ENCODE results near the gene SAP130.

Gene SAP130

GRCh38 chr2:128026448-128027277, 1.2 kb downstream of the SAP130 start:
- no peak for DNase-seq (ENCODE audit: low spot score)

DNA sequence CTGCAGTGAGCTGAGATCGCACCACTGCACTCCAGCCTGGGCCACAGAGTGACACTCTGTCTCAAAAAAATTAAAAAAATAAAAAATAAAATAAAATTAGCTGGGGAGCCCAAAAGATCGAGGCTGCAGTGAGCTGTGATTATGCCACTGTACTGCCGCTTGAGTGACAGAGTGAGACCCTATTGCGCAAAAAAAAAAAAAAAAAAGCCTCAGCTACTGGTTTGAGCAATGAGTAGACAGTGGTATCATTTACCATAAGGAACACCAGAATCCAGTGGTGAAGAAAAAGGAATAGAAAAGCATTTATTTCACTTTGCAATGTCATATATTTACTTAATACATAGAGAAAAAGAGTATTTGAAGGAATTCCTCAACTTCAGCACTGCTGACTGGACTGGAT, 3.0 kb downstream of the SAP130 start:
- no peak for DNase-seq (ENCODE audit: low spot score)

DNA sequence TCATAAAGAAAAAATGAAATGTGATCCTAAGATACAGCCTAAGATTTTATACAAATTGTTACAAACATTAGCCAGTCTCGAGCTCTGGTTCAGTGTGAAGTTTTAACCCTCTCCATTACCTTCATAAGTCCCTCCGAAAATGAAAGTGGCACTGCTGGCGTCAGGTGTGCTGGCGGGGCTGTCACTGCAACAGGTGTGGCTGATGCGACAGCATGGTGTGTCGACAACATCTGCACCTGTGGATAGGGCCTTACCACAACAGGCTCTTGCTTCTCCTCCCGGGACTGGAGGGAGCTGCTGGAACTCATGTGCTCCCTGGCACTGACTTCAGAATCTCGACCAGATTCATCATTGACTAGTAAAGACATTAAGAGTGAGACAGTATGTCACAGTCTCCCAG, 10.3 kb downstream of the SAP130 start:
- no peak for DNase-seq (ENCODE audit: low spot score)

- no peak for DNase-seq (ENCODE audit: low spot score)
These were observed 11.2 kb downstream of the SAP130 start for GRCh38 chr2:128016620-128017019.

GRCh38 chr2:128012698-128013097, 15.2 kb downstream of the SAP130 start:
- no peak for DNase-seq (ENCODE audit: low spot score)

- DNase-seq (ENCODE audit: low spot score) = no peak
These were observed 19.7 kb downstream of the SAP130 start for GRCh38 chr2:128008074-128008672.

GRCh38 chr2:128004509-128004908, 23.4 kb downstream of the SAP130 start:
- DNase-seq (ENCODE audit: low spot score) = no peak

GRCh38 chr2:128003463-128003862, 24.4 kb downstream of the SAP130 start:
- DNase-seq (ENCODE audit: low spot score) = no peak

GRCh38 chr2:127996160-127996559, 31.7 kb downstream of the SAP130 start:
- DNase-seq (ENCODE audit: low spot score) = no peak

GRCh38 chr2:127995725-127996124, 32.1 kb downstream of the SAP130 start:
- no peak for DNase-seq (ENCODE audit: low spot score)

GRCh38 chr2:127993659-127994058, 34.2 kb downstream of the SAP130 start:
- no peak for DNase-seq (ENCODE audit: low spot score)

DNA sequence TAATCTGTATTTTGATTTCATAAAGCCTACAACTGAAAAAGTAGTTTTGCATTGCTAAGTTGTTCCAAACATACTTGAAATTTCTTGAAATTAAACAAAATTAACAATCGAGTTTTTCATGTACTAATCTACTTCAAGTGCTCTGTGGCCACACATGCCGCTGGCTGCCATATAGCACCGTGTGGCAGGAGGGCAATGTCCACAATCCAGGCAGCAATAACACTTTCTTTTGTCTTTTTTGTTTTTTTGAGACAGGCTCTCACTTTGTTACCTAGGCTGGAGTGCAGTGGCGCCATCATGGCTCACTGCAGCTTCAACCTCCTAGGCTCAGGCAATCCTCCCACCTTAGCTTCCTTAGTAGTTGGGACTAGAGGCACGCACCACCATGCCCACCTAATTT, 36.1 kb downstream of the SAP130 start:
- DNase-seq (ENCODE audit: low spot score) = no peak

DNA sequence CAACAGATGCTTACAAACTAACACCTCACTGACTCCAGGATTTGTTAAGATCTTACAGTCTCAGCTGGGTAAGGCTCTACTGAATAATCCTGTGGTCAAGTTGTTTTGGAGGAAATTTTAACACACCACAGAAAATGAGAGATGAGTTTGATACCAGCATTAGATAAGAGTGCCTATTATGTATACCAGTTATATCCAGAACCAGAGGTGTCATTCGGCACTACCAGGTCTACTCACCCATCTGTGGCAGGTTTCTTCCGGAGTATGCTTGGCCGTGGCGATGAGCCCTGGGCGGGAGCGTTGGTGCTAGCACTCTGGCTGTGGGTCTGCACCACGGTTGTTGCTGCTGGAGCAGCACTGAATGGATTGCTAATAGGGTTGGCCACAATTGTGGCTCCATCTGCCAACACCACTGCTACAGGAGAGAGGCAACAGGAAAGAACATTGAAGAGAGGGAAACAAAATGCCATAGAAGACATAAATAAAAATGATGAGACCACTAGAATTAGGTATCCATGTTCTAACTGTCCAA, 41.2 kb downstream of the SAP130 start:
- DNase-seq (ENCODE audit: low spot score) = no peak

- DNase-seq (ENCODE audit: low spot score) = no peak
These were observed 42.1 kb downstream of the SAP130 start for GRCh38 chr2:127985735-127986134.

GRCh38 chr2:127985026-127985734, 42.7 kb downstream of the SAP130 start:
- DNase-seq (ENCODE audit: low spot score) = no peak

- no peak for DNase-seq (ENCODE audit: low spot score)
These were observed 43.3 kb downstream of the SAP130 start for GRCh38 chr2:127984551-127984950.

GRCh38 chr2:127969446-127969845, 58.4 kb downstream of the SAP130 start:
- DNase-seq (ENCODE audit: low spot score) = no peak

DNA sequence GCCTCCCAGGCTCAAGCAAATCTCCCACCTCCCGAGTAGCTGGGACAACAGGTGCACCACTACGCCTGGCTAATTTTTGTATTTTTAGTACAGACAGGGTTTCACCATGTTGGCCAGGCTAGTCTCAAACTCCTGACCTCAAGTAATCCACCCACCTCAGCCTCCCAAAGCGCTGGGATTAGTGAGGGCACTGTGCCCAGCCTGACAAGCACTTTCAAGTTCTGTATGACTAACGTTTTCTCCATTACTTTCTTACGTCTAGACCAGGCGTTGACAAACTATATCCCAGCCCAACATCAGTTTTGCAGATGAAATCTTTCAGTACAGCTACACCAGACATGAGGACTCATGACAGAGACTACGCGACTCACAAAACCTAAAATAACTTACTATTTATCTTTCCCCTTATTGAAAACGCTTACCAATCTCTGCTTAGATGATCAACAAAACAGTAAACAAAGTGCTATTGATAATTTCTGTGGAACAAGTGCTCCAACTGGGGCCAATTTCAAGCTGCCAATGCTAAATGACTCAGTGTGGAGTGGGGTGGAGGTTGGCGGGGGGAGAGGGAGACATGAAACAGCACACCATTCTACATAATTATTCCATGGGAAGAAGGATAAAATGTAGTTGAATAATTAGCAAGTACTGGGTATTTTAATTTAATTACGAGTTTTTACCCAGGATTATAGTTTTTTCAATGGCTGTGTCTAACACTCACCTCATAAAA, 59.1 kb downstream of the SAP130 start:
- no peak for DNase-seq (ENCODE audit: low spot score)

- no peak for DNase-seq (ENCODE audit: low spot score)
These were observed 66.1 kb downstream of the SAP130 start for GRCh38 chr2:127961729-127962128.

GRCh38 chr2:127957240-127957639, 70.6 kb downstream of the SAP130 start:
- DNase-seq (ENCODE audit: low spot score) = no peak

GRCh38 chr2:127954857-127955256, 73.0 kb downstream of the SAP130 start:
- DNase-seq (ENCODE audit: low spot score) = no peak

DNA sequence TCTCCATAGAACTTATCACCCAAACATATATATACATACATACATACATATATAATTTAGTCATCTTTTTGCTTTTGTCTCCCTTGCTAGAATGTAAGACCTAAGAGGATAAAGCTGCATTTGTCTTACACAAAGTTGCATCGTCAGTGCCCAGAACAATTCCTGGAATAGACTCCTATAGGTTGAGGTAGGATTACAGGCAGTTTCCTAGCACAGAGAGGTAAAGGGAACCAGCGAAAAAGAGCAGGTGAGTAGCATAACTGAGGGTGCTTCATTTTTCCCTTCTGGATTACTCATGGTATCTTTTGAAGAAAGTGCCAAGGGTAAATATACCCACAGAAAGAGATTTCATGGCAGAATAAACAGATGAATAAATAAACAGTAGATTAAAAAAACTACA, 74.0 kb downstream of the SAP130 start:
- DNase-seq (ENCODE audit: low spot score) = no peak

All from CD4-positive, alpha-beta T cell treated with Interleukin-15 for 4 hours (primary cell).